OCI-LY1 (cell line): ENCODE data around the gene GRM7.

Experiments
- EZH2 ChIP-seq: fragments of 200-600 bp; sonication (generic), shearing (Covaris generic); IDR thresholded peaks from 2 replicates; pipeline ENCODE4 v1.8.0; 2017; ENCODE audit warnings: borderline replicate concordance, mixed run types, mild to moderate bottlenecking, antibody characterized with exemption, low read length, moderate library complexity, mixed read lengths
- TF ChIP-seq, protein P1 (sequence below): fragments of 200-600 bp; sonication (generic), shearing (Covaris generic); IDR thresholded peaks from 2 replicates; pipeline ENCODE4 v1.5.1; 2017; ENCODE audit warnings: mild to moderate bottlenecking, antibody characterized with exemption, low read length, moderate library complexity, mixed read lengths

DNA sequence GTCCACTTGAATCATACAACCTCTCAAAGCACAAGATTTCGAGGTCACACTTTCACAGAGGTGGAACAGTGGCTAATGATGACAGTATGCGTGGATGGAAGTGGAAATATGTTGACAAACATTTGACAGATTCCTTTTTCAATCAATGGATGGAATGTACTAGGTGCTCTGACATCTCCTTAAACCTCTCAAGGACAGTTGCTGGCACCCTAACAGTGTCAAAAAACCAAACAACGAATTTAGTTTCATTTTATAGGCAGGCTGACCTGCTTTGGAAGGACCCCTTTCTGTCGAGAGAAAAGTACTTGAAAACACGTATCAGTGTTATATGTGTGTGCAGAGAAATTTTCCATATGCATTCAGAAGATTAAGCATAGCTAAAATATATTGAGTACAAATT is 861.0 kb downstream of the GRM7 start:
- TF ChIP-seq, protein P1, sequence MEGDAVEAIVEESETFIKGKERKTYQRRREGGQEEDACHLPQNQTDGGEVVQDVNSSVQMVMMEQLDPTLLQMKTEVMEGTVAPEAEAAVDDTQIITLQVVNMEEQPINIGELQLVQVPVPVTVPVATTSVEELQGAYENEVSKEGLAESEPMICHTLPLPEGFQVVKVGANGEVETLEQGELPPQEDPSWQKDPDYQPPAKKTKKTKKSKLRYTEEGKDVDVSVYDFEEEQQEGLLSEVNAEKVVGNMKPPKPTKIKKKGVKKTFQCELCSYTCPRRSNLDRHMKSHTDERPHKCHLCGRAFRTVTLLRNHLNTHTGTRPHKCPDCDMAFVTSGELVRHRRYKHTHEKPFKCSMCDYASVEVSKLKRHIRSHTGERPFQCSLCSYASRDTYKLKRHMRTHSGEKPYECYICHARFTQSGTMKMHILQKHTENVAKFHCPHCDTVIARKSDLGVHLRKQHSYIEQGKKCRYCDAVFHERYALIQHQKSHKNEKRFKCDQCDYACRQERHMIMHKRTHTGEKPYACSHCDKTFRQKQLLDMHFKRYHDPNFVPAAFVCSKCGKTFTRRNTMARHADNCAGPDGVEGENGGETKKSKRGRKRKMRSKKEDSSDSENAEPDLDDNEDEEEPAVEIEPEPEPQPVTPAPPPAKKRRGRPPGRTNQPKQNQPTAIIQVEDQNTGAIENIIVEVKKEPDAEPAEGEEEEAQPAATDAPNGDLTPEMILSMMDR, result no peak
- TF ChIP-seq EZH2, result no peak
